Peyer's patch (tissue), 4 donors: Measurements from ENCODE around the gene PICK1.

Experiments
- CTCF ChIP-seq, 6 experiments: fragments of 450-650 bp in 4 of 6; fragments of 200-600 bp in 2 of 6; sonication (generic) in 1 of 6; IDR thresholded peaks; one replicate each; pipeline ENCODE4 v1.5.1; 2017 to 2019; ENCODE audit warnings: antibody characterized with exemption in 6 of 6, mild to moderate bottlenecking in 3 of 6, moderate library complexity in 1 of 6
- POLR2A ChIP-seq, 2 donors: fragments of 450-650 bp; IDR thresholded peaks; one replicate each; pipeline ENCODE4 v1.5.1; 2017; ENCODE audit warnings: antibody characterized with exemption in 2 of 2, mild to moderate bottlenecking in 2 of 2, moderate library complexity in 2 of 2

DNA sequence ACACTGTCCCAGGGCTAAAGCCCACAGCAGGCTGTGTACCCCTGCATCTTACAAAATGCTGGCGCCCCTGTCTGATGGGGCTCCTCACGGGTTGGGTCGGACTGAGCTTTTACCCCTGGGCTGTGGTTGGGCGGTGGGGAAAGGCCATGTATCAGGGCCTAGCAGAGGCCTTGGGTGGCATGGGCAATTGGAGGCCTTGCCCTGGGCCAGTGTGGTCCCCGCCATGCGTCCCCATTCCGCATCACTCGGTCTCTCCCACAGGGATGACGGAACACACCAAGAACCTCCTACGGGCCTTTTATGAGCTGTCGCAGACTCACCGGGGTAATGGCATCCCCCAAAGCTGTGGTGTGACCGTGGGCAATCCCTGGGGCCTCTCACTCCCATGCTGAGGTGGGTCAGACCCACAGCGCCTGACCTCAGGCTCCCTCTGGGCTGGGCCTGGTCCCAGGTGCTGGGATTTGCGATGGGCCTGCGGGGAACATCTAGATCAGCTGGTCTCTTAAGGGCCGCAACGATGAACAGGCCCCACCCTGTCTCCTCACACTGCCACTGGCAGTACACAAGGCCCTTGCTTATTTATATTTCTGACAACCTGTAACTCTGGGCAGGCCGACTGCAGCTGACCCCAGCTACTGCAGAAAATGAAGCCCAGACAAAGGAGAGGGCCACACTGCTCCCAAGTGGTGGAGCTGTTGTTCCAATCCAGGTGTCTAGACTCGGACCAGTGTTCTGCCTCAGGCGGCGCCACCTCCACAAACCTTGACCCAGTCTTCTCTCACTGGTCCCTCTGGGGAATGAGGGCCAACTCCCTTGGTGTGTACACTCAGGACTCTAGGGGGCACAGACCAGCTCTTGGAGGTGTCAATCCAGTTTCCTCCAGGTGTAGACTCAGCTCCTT, 14.5 kb downstream of the PICK1 start:
- TF ChIP-seq CTCF (IDR thresholded peaks at IDR 0.05) (no peak), POLR2A (IDR thresholded peaks at IDR 0.05) (no peak)
